Gastrocnemius medialis (tissue), 4 donors: Measurements from ENCODE around the gene NCAPD2. TPM values are rescaled to one million over a fixed set of nuclear protein-coding genes. Genes with fewer than 3 reads are reported as not detected.
A peak's percentile ranks its signal among the peaks of the same experiment; 100 is the strongest.

ENCODE experiments used
- ATAC-seq, 2 donors: fragments of 150-250 bp; one replicate each; pipeline ENCODE4 v1.9.1; 2016
- DNase-seq, 2 donors: peaks; one replicate each; pipeline ENCODE4 v3.0.0-alpha.2; 2019
- H3K27ac ChIP-seq, 4 donors: fragments of 200-600 bp; sonication (generic); 1 replicate in 1 of 4; 2 replicates in 3 of 4; pipeline ENCODE4 v1.5.1; 2016 to 2018; ENCODE audit warnings: mild to moderate bottlenecking in 2 of 4, moderate library complexity in 1 of 4
- H3K27me3 ChIP-seq, 3 donors: fragments of 200-600 bp; sonication (generic) in 2 of 3; 1 replicate in 1 of 3; 2 replicates in 2 of 3; pipeline versions ENCODE4 v1.5.1 to v1.6.0; 2016 to 2019; ENCODE audit warnings: mild to moderate bottlenecking in 1 of 3, moderate library complexity in 1 of 3
- H3K36me3 ChIP-seq, 2 donors: fragments of 200-600 bp; sonication (generic) in 1 of 2; one replicate each; pipeline ENCODE4 v1.5.1; 2017 to 2018
- H3K4me1 ChIP-seq, 2 donors: fragments of 200-600 bp; sonication (generic) in 1 of 2; one replicate each; pipeline ENCODE4 v1.5.1; 2016 to 2017; ENCODE audit warnings: mild to moderate bottlenecking in 2 of 2
- H3K4me3 ChIP-seq, 4 donors: fragments of 200-600 bp; sonication (generic) in 3 of 4; 1 replicate in 1 of 4; 2 replicates in 3 of 4; pipeline ENCODE4 v1.5.1; 2016 to 2019; ENCODE audit warnings: mild to moderate bottlenecking in 2 of 4
- H3K9me3 ChIP-seq, 3 donors: fragments of 200-600 bp; sonication (generic) in 2 of 3; 1 replicate in 1 of 3; 2 replicates in 2 of 3; pipeline ENCODE4 v1.5.1; 2016 to 2019
- CTCF ChIP-seq, 5 experiments: fragments of 450-650 bp in 3 of 5; fragments of 200-600 bp in 2 of 5; sonication (generic) in 2 of 5; IDR thresholded peaks in 4 of 5; conservative IDR thresholded peaks in 1 of 5; 1 replicate in 4 of 5; 2 replicates in 1 of 5; pipeline ENCODE4 v1.5.1; 2016 to 2019; ENCODE audit warnings: antibody characterized with exemption in 5 of 5, mild to moderate bottlenecking in 3 of 5, moderate library complexity in 3 of 5
- POLR2A ChIP-seq, 2 donors: fragments of 450-650 bp; IDR thresholded peaks; one replicate each; pipeline ENCODE4 v1.6.1; 2017; ENCODE audit warnings: antibody characterized with exemption in 2 of 2, mild to moderate bottlenecking in 2 of 2, moderate library complexity in 2 of 2
- in situ Hi-C, 4 donors: fragments of 200-750 bp; cut with MboI; loops; one replicate each; pipeline versions ENCODE4 v1.15.0 to v1.8.0; 2017; ENCODE audit warnings: low sequenced_read_pairs in 4 of 4
- intact Hi-C: fragments of 100-400 bp; cut with DNase I; formaldehyde crosslinking; loops from one replicate; pipeline ENCODE4 v1.15.1; 2023; ENCODE audit warnings: low total_unique reads
- total RNA-seq, 4 donors: library from RNA; depleted of rRNA; stranded (reverse); fragments of >200 nt; gene quantifications; one replicate each; pipeline versions ENCODE4 v1.1.0 to v1.2.3, GENCODE V29; 2016

NCAPD2 gene
- total RNA-seq, 4 donors from 2014 or later: 12.3 to 250 (median 13.3) TPM

- intact Hi-C loops: no loop called here
- Histone ChIP-seq H3K4me1 (peaks cover 7 to 16% of the 10 kb centered on the region in 2 donors), H3K9me3 (no peaks in the 10 kb centered on the region), H3K36me3 (peaks cover 0 to 82% of the 10 kb centered on the region in 2 donors), H3K27ac (no peak overlapping the region), H3K4me3 (no peak overlapping the region), H3K27me3 (no peaks in the 10 kb centered on the region)
- TF ChIP-seq POLR2A (IDR thresholded peaks at IDR 0.05): no peak
- no peak for TF ChIP-seq CTCF (IDR thresholded peaks at IDR 0.05 in 4 of 5, conservative IDR thresholded peaks at IDR 0.05 in 1 of 5)
- in situ Hi-C loops: no loop called here
- DNase-seq (no peak), ATAC-seq (no peak)
Observed at GRCh38 chr12:6562881-6563280, 69.0 kb downstream of the NCAPD2 start.

- no peaks in the 10 kb centered on the region for H3K27me3 ChIP-seq
- intact Hi-C loops (no loop called here), in situ Hi-C loops (no loop called here)
- H3K36me3 ChIP-seq: peaks cover 0 to 81% of the 10 kb centered on the region in 2 donors
- H3K27ac ChIP-seq: no peak overlapping the region
- no peaks in the 10 kb centered on the region for H3K9me3 ChIP-seq
- H3K4me1 ChIP-seq: peaks cover 10 to 12% of the 10 kb centered on the region in 2 donors
- ATAC-seq (peak in 1 of 2 donors; percentile 26), DNase-seq (no peak)
- TF ChIP-seq POLR2A (IDR thresholded peaks at IDR 0.05) (no peak), CTCF (IDR thresholded peaks at IDR 0.05 in 4 of 5, conservative IDR thresholded peaks at IDR 0.05 in 1 of 5) (peak; percentile 31 to 73 (median 59))
- H3K4me3 ChIP-seq: no peak overlapping the region
Observed at GRCh38 chr12:6563448-6564050, 69.6 kb downstream of the NCAPD2 start.

- peaks cover 14 to 15% of the 10 kb centered on the region in 2 donors for H3K4me1 ChIP-seq
- H3K4me3 ChIP-seq: peak overlapping the region; percentile 60 to 93 (median 83)
- DNase-seq: no peak
- intact Hi-C loops (no loop called here), in situ Hi-C loops (no loop called here)
- no peak for ATAC-seq
- TF ChIP-seq POLR2A (IDR thresholded peaks at IDR 0.05): no peak
- TF ChIP-seq CTCF (IDR thresholded peaks at IDR 0.05 in 4 of 5, conservative IDR thresholded peaks at IDR 0.05 in 1 of 5): no peak
- H3K27me3 ChIP-seq: no peaks in the 10 kb centered on the region
- H3K36me3 ChIP-seq: peaks cover 0 to 71% of the 10 kb centered on the region in 2 donors
- peak overlapping the region in 3 of 4 donors; percentile 88 to 95 (median 91) for H3K27ac ChIP-seq
- H3K9me3 ChIP-seq: no peaks in the 10 kb centered on the region
Observed at GRCh38 chr12:6567112-6567670, 73.3 kb downstream of the NCAPD2 start.

GRCh38 chr12:6569312-6569711 is 75.4 kb downstream of the NCAPD2 start:
- DNase-seq (no peak), ATAC-seq (no peak)
- H3K4me1 ChIP-seq: peaks cover 14 to 15% of the 10 kb centered on the region in 2 donors
- no peaks in the 10 kb centered on the region for H3K9me3 ChIP-seq
- in situ Hi-C loops (no loop called here), intact Hi-C loops (loop anchor here (2.0 kb wide), 1 partner anchor 37 kb away; the partner anchor contains the start of gene CHD4)
- no peak for TF ChIP-seq POLR2A (IDR thresholded peaks at IDR 0.05)
- TF ChIP-seq CTCF (IDR thresholded peaks at IDR 0.05 in 4 of 5, conservative IDR thresholded peaks at IDR 0.05 in 1 of 5): no peak
- no peaks in the 10 kb centered on the region for H3K27me3 ChIP-seq
- H3K4me3 ChIP-seq: no peak overlapping the region
- H3K36me3 ChIP-seq: peaks cover 4 to 73% of the 10 kb centered on the region in 2 donors
- peak overlapping the region in 3 of 4 donors; percentile 91 to 98 (median 95) for H3K27ac ChIP-seq
